Fibroblast of mammary gland (primary cell): ENCODE data around the gene ERBB3.

ENCODE experiments used
- DNase-seq: peaks from one replicate; pipeline ENCODE4 v3.0.0-alpha.2; 2010; ENCODE audit warnings: low read depth
- H3K4me3 ChIP-seq: 2 replicates; pipeline ENCODE4 v1.5.1; 2011; ENCODE audit warnings: low read depth, mild to moderate bottlenecking, low read length, moderate library complexity; ENCODE audit not compliant: control insufficient read depth
- TF ChIP-seq, protein P1 (sequence below): conservative IDR thresholded peaks from 2 replicates; pipeline ENCODE4 v1.5.1; 2011; ENCODE audit warnings: low read depth, low read length, inconsistent platforms; ENCODE audit not compliant: control insufficient read depth, insufficient read depth

ERBB3 gene

DNA sequence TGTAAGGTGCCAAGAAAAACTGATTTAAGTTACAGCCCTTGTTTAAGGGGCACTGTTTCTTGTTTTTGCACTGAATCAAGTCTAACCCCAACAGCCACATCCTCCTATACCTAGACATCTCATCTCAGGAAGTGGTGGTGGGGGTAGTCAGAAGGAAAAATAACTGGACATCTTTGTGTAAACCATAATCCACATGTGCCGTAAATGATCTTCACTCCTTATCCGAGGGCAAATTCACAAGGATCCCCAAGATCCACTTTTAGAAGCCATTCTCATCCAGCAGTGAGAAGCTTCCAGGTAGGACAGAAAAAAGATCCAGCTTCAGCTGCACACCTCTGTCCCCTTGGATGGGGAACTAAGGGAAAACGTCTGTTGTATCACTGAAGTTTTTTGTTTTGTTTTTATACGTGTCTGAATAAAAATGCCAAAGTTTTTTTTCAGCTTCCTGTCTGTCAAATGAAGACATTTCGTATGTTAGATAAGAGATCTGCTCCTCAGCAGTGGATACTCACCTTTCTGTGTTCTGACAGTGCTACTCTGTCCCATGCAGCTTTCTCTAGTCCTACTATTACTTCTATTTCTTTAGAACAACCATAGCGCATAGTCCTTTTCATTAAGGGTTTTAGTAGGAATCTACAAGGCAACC, 23.2 kb downstream of the ERBB3 start:
- H3K4me3 ChIP-seq = peak overlapping the region; percentile 92
- no peak for DNase-seq
- TF ChIP-seq, protein P1, sequence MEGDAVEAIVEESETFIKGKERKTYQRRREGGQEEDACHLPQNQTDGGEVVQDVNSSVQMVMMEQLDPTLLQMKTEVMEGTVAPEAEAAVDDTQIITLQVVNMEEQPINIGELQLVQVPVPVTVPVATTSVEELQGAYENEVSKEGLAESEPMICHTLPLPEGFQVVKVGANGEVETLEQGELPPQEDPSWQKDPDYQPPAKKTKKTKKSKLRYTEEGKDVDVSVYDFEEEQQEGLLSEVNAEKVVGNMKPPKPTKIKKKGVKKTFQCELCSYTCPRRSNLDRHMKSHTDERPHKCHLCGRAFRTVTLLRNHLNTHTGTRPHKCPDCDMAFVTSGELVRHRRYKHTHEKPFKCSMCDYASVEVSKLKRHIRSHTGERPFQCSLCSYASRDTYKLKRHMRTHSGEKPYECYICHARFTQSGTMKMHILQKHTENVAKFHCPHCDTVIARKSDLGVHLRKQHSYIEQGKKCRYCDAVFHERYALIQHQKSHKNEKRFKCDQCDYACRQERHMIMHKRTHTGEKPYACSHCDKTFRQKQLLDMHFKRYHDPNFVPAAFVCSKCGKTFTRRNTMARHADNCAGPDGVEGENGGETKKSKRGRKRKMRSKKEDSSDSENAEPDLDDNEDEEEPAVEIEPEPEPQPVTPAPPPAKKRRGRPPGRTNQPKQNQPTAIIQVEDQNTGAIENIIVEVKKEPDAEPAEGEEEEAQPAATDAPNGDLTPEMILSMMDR = no peak

DNA sequence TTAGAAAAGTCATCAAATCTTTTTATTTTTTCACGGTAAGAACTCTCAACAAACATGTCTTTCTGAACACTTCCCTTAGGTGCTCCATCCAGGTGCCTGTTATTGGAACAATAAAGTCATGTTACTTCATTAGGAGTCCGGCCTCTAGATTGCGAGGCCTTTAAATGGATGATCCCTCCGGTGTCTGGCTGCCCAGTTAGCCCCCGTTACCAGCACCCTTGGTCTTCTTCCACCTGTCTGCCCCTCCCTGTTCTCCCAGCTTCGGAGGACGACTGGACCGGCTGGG, 23.8 kb downstream of the ERBB3 start:
- no peak for DNase-seq
- TF ChIP-seq, protein P1 = no peak
- peak overlapping the region; percentile 92 for H3K4me3 ChIP-seq

DNA sequence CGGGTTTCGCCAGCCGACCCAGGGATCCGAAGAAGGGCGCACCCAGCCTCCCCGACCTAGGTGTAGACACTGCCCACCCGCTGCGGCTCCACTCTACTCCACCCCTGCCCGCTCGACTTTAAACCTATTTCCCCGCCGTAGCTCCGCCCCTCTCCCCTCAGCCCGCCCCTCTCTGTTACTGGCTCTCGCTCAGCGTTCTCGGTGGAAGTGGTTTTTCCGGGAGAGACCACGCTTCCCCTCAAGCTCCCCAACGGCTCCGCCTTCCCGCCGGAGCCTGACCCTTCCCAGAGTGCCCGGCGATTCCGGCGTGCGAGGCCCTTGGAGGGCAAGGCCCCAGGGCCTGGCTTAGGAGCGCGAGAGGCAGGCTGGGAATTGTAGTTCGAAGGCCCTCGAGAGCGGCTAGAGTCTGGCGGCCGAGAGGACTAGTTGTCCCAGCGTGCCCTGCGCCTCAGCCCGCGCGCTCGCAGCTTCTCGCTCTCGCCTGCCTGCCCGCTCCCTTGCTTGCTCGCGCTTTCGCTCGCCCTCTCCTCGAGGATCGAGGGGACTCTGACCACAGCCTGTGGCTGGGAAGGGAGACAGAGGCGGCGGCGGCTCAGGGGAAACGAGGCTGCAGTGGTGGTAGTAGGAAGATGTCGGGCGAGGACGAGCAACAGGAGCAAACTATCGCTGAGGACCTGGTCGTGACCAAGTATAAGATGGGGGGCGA, 24.3 kb downstream of the ERBB3 start, which contains the start of gene PA2G4:
Gene PA2G4 (plus strand): TSS at position 451 of the 706 bp plus-strand sequence. CDS start 179 bp downstream, at position 630.
- peak within 1 kb of the TSS; percentile 92 for H3K4me3 ChIP-seq
- TF ChIP-seq, protein P1 = no peak
- DNase-seq = peak; percentile 98

- peak; percentile 16 for DNase-seq
- TF ChIP-seq, protein P1 = no peak
These were observed 25.0 kb downstream of the ERBB3 start for GRCh38 chr12:56104815-56105608.

DNA sequence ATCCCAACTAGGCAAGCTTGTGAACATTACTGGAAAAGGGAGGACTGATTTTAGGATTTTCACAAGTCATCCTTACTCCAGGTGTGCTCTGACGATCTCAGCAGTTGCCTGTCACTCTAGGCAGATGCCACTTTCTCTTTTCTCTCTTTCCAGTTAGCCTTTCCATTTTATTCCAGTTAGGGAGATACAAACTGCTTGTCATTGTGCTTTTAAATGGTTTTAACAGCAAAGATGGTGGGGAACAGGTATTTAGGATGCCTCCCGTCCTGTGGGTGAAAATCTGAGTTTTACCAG, 25.6 kb downstream of the ERBB3 start:
- TF ChIP-seq, protein P1 = no peak
- peak overlapping the region; percentile 92 for H3K4me3 ChIP-seq
- DNase-seq = no peak

More at GRCh38 chr12:56104815-56105608, 25.0 kb downstream of the ERBB3 start:
- H3K4me3 ChIP-seq = peak overlapping the region; percentile 92

GRCh38 chr12:56107242-56107641, 27.3 kb downstream of the ERBB3 start:
- H3K4me3 ChIP-seq = no peak overlapping the region
- no peak for DNase-seq
- TF ChIP-seq, protein P1 = no peak
